Adrenal gland (tissue), 5 donors: Measurements from ENCODE around the gene MFF.

Experiments used
- CTCF ChIP-seq, 6 experiments: fragments of 450-650 bp in 4 of 6; fragments of 200-600 bp in 2 of 6; sonication (generic) in 1 of 6; IDR thresholded peaks; 1 replicate in 5 of 6; 2 replicates in 1 of 6; pipeline versions ENCODE4 v1.5.1 to v1.8.0; 2016 to 2021; ENCODE audit warnings: antibody characterized with exemption in 6 of 6, mild to moderate bottlenecking in 2 of 6, moderate library complexity in 1 of 6
- POLR2A ChIP-seq, 2 donors: fragments of 450-650 bp; IDR thresholded peaks; one replicate each; pipeline ENCODE4 v1.6.1; 2017; ENCODE audit warnings: antibody characterized with exemption in 2 of 2, mild to moderate bottlenecking in 2 of 2, moderate library complexity in 1 of 2
- donor health status: DM: no; HTN: no; CAD: no.

GRCh38 chr2:227378371-227378782 lies 53.3 kb downstream of the MFF start:
- TF ChIP-seq CTCF (IDR thresholded peaks at IDR 0.05): no peak
- no peak for TF ChIP-seq POLR2A (IDR thresholded peaks at IDR 0.05)
